HL-60 (cell line): ENCODE data around the gene ADGRL2.
"Not testable (repeated sequence)": the region's sequence is repeated elsewhere in the genome, so short reads cannot be mapped to it uniquely, and the experiment has no call there.

ENCODE experiments used
- DNase-seq, 2 experiments: peaks; one replicate each; pipeline ENCODE4 v3.0.0-alpha.2; 2010 to 2020; ENCODE audit warnings: low read depth in 1 of 2, low spot score in 1 of 2
- H3K27ac ChIP-seq: fragments of 250-450 bp; sonication (Bioruptor Pico); replicated peaks from 2 replicates; pipeline ENCODE4 v1.5.1; 2020; ENCODE audit warnings: mild to moderate bottlenecking, moderate library complexity
- H3K27me3 ChIP-seq: fragments of 250-450 bp; sonication (Bioruptor Pico); 2 replicates; pipeline ENCODE4 v1.5.1; 2021; ENCODE audit warnings: mild to moderate bottlenecking, moderate library complexity; ENCODE audit not compliant: insufficient read depth, poor library complexity, severe bottlenecking
- H3K4me3 ChIP-seq: replicated peaks from 2 replicates; pipeline ENCODE4 v1.5.1; 2011; ENCODE audit warnings: mild to moderate bottlenecking, control low read depth, low read length; ENCODE audit not compliant: insufficient read depth
- GABPA ChIP-seq: IDR thresholded peaks from 2 replicates; pipeline ENCODE4 v1.6.1; 2012; ENCODE audit warnings: low read depth
- POLR2AphosphoS5 ChIP-seq: IDR thresholded peaks from 2 replicates; pipeline ENCODE4 v1.6.1; 2012; ENCODE audit warnings: low read depth
- SPI1 ChIP-seq: IDR thresholded peaks from 2 replicates; pipeline ENCODE4 v1.6.1; 2012; ENCODE audit warnings: low read depth, mild to moderate bottlenecking, borderline replicate concordance
- TF ChIP-seq, protein P1 (sequence below): IDR thresholded peaks from one replicate; pipeline ENCODE4 v1.5.1; 2011; ENCODE audit warnings: low read length, control low read depth, inconsistent platforms; ENCODE audit not compliant: insufficient read depth
- TF ChIP-seq, protein P2 (sequence below): IDR thresholded peaks from 2 replicates; pipeline ENCODE4 v1.6.1; 2012; ENCODE audit warnings: low read depth; ENCODE audit not compliant: insufficient replicate concordance

The ADGRL2 gene

DNA sequence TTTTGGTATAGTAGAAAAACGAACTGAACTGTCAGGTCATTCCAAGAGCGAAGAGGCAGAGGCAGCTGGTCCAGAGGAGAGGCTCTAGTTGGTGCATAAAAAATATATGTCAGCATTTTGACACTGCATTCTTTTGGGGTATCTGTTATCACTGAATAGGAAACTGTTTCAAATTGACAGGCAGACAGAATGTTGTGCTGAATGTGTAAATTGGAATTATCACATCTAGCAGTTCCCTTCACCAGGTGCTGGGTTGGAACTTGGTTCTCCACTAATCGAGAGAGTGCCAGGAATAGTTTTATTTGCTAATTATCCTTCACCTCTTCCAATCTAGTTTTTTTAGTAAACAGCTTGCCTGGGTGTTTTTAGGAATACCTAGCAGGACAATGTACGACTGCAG lies 52.2 kb downstream of the ADGRL2 start:
- Histone ChIP-seq H3K27ac (no peak overlapping the region), H3K27me3 (no peaks in the 10 kb centered on the region), H3K4me3 (no peak overlapping the region)
- TF ChIP-seq, protein P1, sequence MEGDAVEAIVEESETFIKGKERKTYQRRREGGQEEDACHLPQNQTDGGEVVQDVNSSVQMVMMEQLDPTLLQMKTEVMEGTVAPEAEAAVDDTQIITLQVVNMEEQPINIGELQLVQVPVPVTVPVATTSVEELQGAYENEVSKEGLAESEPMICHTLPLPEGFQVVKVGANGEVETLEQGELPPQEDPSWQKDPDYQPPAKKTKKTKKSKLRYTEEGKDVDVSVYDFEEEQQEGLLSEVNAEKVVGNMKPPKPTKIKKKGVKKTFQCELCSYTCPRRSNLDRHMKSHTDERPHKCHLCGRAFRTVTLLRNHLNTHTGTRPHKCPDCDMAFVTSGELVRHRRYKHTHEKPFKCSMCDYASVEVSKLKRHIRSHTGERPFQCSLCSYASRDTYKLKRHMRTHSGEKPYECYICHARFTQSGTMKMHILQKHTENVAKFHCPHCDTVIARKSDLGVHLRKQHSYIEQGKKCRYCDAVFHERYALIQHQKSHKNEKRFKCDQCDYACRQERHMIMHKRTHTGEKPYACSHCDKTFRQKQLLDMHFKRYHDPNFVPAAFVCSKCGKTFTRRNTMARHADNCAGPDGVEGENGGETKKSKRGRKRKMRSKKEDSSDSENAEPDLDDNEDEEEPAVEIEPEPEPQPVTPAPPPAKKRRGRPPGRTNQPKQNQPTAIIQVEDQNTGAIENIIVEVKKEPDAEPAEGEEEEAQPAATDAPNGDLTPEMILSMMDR, result no peak
- no peak for TF ChIP-seq GABPA
- TF ChIP-seq POLR2AphosphoS5, result no peak
- no peak for TF ChIP-seq SPI1
- TF ChIP-seq, protein P2, sequence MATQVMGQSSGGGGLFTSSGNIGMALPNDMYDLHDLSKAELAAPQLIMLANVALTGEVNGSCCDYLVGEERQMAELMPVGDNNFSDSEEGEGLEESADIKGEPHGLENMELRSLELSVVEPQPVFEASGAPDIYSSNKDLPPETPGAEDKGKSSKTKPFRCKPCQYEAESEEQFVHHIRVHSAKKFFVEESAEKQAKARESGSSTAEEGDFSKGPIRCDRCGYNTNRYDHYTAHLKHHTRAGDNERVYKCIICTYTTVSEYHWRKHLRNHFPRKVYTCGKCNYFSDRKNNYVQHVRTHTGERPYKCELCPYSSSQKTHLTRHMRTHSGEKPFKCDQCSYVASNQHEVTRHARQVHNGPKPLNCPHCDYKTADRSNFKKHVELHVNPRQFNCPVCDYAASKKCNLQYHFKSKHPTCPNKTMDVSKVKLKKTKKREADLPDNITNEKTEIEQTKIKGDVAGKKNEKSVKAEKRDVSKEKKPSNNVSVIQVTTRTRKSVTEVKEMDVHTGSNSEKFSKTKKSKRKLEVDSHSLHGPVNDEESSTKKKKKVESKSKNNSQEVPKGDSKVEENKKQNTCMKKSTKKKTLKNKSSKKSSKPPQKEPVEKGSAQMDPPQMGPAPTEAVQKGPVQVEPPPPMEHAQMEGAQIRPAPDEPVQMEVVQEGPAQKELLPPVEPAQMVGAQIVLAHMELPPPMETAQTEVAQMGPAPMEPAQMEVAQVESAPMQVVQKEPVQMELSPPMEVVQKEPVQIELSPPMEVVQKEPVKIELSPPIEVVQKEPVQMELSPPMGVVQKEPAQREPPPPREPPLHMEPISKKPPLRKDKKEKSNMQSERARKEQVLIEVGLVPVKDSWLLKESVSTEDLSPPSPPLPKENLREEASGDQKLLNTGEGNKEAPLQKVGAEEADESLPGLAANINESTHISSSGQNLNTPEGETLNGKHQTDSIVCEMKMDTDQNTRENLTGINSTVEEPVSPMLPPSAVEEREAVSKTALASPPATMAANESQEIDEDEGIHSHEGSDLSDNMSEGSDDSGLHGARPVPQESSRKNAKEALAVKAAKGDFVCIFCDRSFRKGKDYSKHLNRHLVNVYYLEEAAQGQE, result no peak
- DNase-seq, result no peak

DNA sequence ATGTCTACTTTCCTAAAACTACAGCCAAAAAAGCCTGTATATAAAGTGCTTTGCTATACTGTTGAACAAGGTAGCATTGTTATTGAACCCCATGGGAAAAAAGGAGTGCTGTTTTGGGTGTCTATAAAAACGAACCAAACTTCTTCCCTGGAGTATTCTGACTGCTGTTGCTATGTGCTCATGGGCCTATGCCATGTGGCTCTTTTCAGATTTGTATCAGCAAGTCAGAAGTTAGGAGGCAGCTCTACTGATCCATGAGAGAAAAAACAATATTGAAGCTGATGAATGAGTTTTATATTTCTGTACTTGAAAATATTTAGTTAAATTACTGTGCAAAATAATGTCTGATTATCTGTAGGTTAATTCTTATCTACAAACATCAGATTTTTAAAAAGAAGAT lies 66.5 kb downstream of the ADGRL2 start:
- Histone ChIP-seq H3K27ac (no peak overlapping the region), H3K4me3 (no peak overlapping the region), H3K27me3 (no peaks in the 10 kb centered on the region)
- DNase-seq, result no peak
- TF ChIP-seq POLR2AphosphoS5 (no peak), GABPA (no peak), SPI1 (no peak)

- no peak overlapping the region for H3K4me3 ChIP-seq
- DNase-seq, result no peak
- no peak overlapping the region for H3K27ac ChIP-seq
- TF ChIP-seq, protein P1, result no peak
- TF ChIP-seq POLR2AphosphoS5 (no peak), GABPA (no peak), SPI1 (no peak)
- TF ChIP-seq, protein P2, result no peak
- H3K27me3 ChIP-seq, result no peaks in the 10 kb centered on the region
Observed at GRCh38 chr1:81869307-81869706, 68.6 kb downstream of the ADGRL2 start.

DNA sequence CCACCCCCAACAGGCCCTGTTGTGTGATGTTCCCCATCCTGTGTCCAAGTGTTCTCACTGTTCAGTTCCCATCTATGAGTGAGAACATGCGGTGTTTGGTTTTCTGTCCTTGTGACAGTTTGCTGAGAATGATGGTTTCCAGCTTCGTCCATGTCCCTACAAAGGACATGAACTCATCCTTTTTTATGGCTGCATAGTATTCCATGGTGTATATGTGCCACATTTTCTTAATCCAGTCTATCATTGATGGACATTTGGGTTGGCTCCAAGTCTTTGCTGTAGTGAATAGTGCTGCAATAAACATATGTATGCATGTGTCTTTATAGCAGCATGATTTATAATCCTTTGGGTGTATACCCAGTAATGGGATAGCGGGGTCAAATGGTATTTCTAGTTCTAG lies 70.4 kb downstream of the ADGRL2 start:
- not testable (repeated sequence) for H3K4me3 ChIP-seq, H3K27me3 ChIP-seq, DNase-seq, H3K27ac ChIP-seq

GRCh38 chr1:81873946-81874345 lies 73.2 kb downstream of the ADGRL2 start:
- no peak for DNase-seq
- no peaks in the 10 kb centered on the region for H3K27me3 ChIP-seq
- TF ChIP-seq SPI1, result no peak
- TF ChIP-seq, protein P2, result no peak
- TF ChIP-seq, protein P1, result no peak
- TF ChIP-seq GABPA, result no peak
- no peak overlapping the region for H3K27ac ChIP-seq
- H3K4me3 ChIP-seq, result no peak overlapping the region
